Sigmoid colon (tissue), 7 donors: ENCODE results near the gene PHF13. TPM values are rescaled to one million over a fixed set of nuclear protein-coding genes. Genes with fewer than 3 reads are reported as not detected.
A peak's percentile ranks its signal among the peaks of the same experiment; 100 is the strongest.

Experiments
- DNase-seq: peaks from one replicate; pipeline ENCODE4 v3.0.0-alpha.2; 2019
- H3K27ac ChIP-seq, 4 donors: fragments of 200-600 bp; sonication (generic); one replicate each; pipeline ENCODE4 v1.5.1; 2016 to 2019; ENCODE audit warnings: mild to moderate bottlenecking in 1 of 4
- H3K27me3 ChIP-seq, 3 donors: fragments of 200-600 bp; sonication (generic); one replicate each; pipeline ENCODE4 v1.5.1; 2019; ENCODE audit warnings: mild to moderate bottlenecking in 1 of 3
- H3K36me3 ChIP-seq, 4 donors: fragments of 200-600 bp; sonication (generic); one replicate each; pipeline ENCODE4 v1.5.1; 2016 to 2019
- H3K4me1 ChIP-seq, 4 donors: fragments of 200-600 bp; sonication (generic); one replicate each; pipeline ENCODE4 v1.5.1; 2017 to 2019
- H3K4me3 ChIP-seq, 4 donors: fragments of 200-600 bp; sonication (generic); one replicate each; pipeline ENCODE4 v1.5.1; 2017 to 2019; ENCODE audit warnings: mild to moderate bottlenecking in 2 of 4, moderate library complexity in 1 of 4
- H3K9me3 ChIP-seq, 4 donors: fragments of 200-600 bp in 3 of 4; sonication (generic) in 3 of 4; one replicate each; pipeline versions ENCODE4 v1.5.1 to v1.6.1; 2013 to 2019
- EP300 ChIP-seq, 4 donors: sonication (generic); formaldehyde crosslinking; IDR thresholded peaks; one replicate each; pipeline ENCODE4 v1.6.1; 2017; ENCODE audit warnings: antibody characterized with exemption in 4 of 4
- POLR2A ChIP-seq, 2 donors: fragments of 450-650 bp; IDR thresholded peaks; one replicate each; pipeline ENCODE4 v1.6.1; 2016; ENCODE audit warnings: antibody characterized with exemption in 2 of 2, mild to moderate bottlenecking in 2 of 2, moderate library complexity in 2 of 2
- POLR2AphosphoS5 ChIP-seq, 4 donors: sonication (generic); formaldehyde crosslinking; IDR thresholded peaks; one replicate each; pipeline ENCODE4 v1.6.1; 2017; ENCODE audit warnings: antibody characterized with exemption in 4 of 4
- WGBS, 2 donors: extraction: QIAGEN DNeasy Blood & Tissue Kit; methylation state at CpG; one replicate each; pipeline ENCODE4 v1.1.7; 2013; 5-methylcytosine and 5-hydroxymethylcytosine counted together
- intact Hi-C: fragments of 100-400 bp; cut with DNase I; formaldehyde crosslinking; loops from one replicate; pipeline ENCODE4 v1.15.1; 2023
- polyA plus RNA-seq, 3 donors: library from polyadenylated mRNA; stranded (reverse); fragments of 200-250 nt; gene quantifications; one replicate each; pipeline ENCODE4 v1.2.3, GENCODE V29; 2013
- total RNA-seq, 4 donors: library from RNA; depleted of rRNA; stranded (reverse); fragments of >200 nt; gene quantifications; one replicate each; pipeline ENCODE4 v1.1.0, GENCODE V29; 2016
- TF ChIP-seq, protein P1 (sequence below), 4 experiments: fragments of 450-650 bp in 3 of 4; fragments of 200-600 bp in 1 of 4; IDR thresholded peaks; one replicate each; pipeline ENCODE4 v1.5.1; 2016 to 2019; ENCODE audit warnings: antibody characterized with exemption in 4 of 4, mild to moderate bottlenecking in 3 of 4, moderate library complexity in 2 of 4
- donor health status: healthy with polysubstance abuse.
- donor health status: Bipolar disorder and iron deficiency.
- donor health status: healthy.

PHF13 gene
- total and polyA plus RNA-seq, 7 donors, result 3.9 to 19.4 (median 12.5) TPM

DNA sequence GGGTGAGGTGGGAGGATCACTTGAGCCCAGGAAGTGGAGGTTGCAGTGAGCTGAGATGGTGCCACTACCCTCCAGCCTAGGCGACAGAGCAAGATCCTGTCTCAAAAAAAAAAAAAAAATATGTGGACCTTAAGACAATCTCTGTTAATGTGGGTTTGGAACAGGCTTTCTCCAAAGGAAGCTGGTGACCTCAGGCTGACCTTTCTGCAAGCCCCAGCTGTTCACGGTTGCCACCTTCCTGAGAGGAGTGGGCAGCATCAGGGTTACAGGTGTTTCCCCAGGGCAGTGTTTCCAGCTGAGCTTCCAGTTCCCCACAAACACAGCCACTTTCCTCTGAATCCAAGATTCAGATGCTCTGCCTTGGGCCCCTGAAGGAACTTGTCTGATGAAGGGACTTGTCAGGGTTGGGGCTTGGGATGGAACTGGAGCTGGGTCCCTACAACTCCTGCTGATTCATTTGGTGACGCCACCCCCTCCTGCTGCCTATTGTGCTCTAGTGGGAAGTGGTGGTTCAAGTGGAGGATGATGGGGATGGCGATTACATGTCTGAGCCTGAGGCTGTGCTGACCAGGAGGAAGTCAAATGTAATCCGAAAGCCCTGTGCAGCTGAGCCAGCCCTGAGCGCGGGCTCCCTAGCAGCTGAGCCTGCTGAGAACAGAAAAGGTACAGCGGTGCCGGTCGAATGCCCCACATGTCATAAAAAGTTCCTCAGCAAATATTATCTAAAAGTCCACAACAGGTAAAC lies 31.8 kb upstream of the PHF13 start:
- H3K4me1 ChIP-seq, result peaks cover 0 to 40% (median 36%) of the 10 kb centered on the region in 4 donors
- intact Hi-C loops, result loop anchor here (2.0 to 5.0 kb wide), 3 partner anchors 19 to 121 kb away; partner anchors contain the start of gene DNAJC11
- TF ChIP-seq POLR2AphosphoS5 (IDR thresholded peaks at IDR 0.05) (no peak), POLR2A (IDR thresholded peaks at IDR 0.05) (no peak), EP300 (IDR thresholded peaks at IDR 0.05) (no peak)
- TF ChIP-seq, protein P1, sequence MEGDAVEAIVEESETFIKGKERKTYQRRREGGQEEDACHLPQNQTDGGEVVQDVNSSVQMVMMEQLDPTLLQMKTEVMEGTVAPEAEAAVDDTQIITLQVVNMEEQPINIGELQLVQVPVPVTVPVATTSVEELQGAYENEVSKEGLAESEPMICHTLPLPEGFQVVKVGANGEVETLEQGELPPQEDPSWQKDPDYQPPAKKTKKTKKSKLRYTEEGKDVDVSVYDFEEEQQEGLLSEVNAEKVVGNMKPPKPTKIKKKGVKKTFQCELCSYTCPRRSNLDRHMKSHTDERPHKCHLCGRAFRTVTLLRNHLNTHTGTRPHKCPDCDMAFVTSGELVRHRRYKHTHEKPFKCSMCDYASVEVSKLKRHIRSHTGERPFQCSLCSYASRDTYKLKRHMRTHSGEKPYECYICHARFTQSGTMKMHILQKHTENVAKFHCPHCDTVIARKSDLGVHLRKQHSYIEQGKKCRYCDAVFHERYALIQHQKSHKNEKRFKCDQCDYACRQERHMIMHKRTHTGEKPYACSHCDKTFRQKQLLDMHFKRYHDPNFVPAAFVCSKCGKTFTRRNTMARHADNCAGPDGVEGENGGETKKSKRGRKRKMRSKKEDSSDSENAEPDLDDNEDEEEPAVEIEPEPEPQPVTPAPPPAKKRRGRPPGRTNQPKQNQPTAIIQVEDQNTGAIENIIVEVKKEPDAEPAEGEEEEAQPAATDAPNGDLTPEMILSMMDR (IDR thresholded peaks at IDR 0.05), result no peak

DNA sequence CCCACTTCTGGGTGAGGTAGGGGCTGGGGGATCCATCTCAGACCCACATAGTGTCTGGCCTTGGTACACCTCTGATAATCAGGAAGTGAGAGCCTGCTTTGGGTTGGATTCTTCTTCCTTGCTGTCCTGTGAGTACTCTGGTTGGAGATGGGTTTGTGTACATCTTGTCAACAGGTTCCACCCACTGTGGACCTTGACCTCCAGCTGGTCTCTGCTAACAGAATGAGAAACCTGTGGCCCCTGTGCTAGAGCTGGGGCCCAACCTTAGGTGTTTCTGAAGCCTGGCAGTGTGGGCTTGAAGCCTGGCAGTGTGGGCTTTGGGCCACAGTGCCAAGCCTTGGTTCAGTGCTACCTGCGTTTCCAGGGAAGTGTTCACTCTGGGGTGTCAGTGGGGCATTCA lies 31.2 kb upstream of the PHF13 start:
- H3K27ac ChIP-seq, result peak overlapping the region in 3 of 4 donors; percentile 20 to 97 (median 95)
- no peaks in the 10 kb centered on the region for H3K27me3 ChIP-seq
- no peak for TF ChIP-seq POLR2AphosphoS5 (IDR thresholded peaks at IDR 0.05)
- no peak for TF ChIP-seq EP300 (IDR thresholded peaks at IDR 0.05)
- no peak for TF ChIP-seq POLR2A (IDR thresholded peaks at IDR 0.05)
- TF ChIP-seq, protein P1 (IDR thresholded peaks at IDR 0.05), result no peak
- no peaks in the 10 kb centered on the region for H3K36me3 ChIP-seq
- no peak for DNase-seq
- H3K4me1 ChIP-seq, result peaks cover 0 to 47% (median 42%) of the 10 kb centered on the region in 4 donors
- intact Hi-C loops, result loop anchor here (5.0 kb wide), 2 partner anchors 45 to 120 kb away; partner anchors contain the start of gene DNAJC11
- no peaks in the 10 kb centered on the region for H3K9me3 ChIP-seq
- H3K4me3 ChIP-seq, result no peak overlapping the region
- 26 to 85% methylated on average over 1 of the region's 1 CpG for WGBS, 2 donors

More for the DNA sequence above, 31.8 kb upstream of the PHF13 start:
- 24 to 52% methylated on average over 10 of the region's 10 CpGs for WGBS, 2 donors
- Histone ChIP-seq H3K4me3 (no peak overlapping the region), H3K9me3 (no peaks in the 10 kb centered on the region), H3K27ac (peak overlapping the region in 3 of 4 donors; percentile 20 to 97 (median 95)), H3K36me3 (no peaks in the 10 kb centered on the region), H3K27me3 (no peaks in the 10 kb centered on the region)
- no peak for DNase-seq

DNA sequence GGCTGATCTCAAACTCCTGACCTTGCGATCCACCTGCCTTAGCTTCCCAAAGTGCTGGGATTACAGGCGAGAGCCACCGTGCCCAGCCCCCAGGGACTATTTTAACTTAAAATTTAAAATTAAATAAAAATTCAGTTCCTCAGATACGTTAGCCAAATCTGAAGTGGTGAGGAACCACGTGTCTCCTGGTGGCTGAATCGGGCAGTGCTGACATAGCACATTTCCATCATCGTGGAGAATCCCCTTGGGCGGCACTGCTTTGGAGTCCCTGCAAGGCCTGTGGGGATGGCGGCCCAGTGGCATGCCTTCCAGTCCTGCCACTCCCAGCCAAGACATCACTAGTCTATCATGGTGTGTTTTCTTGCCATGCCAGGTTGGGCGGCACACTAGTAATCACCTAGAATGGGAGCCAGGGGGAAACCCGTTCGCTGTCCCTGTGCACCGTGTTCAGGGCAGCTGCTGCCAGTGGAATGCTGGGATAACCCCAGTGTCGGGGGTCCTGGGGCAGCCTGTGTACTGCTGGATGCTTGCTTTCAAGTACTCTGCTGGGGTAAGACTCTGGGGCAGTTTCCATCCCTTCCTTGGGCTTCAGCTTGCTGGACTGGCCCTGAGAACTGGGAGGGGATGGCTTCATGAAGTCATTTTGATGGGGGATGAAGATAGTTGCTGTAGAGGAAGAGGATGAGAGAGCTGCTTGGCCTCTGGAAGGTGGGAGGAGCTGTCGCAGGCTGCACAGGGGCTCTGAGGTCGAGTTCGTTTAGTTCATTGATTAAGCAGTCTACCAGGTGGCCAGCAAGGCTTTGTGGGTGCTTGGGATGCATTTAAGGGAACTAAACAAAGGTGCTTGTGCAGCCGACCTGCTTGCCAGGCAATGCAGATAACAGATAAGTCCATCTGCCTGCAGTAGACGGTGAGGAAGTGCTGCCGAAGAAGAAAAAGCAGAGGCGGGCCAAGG lies 29.1 kb upstream of the PHF13 start:
- intact Hi-C loops, result loop anchor here (5.0 kb wide), 2 partner anchors 43 to 118 kb away; partner anchors contain the start of gene DNAJC11
- peaks cover 0 to 56% (median 54%) of the 10 kb centered on the region in 4 donors for H3K4me1 ChIP-seq
- peaks cover 8 to 19% (median 14%) of the 10 kb centered on the region in 4 donors for H3K36me3 ChIP-seq
- H3K9me3 ChIP-seq, result no peaks in the 10 kb centered on the region
- 84 to 86% methylated on average over 21 of the region's 21 CpGs for WGBS, 2 donors
- H3K27me3 ChIP-seq, result no peaks in the 10 kb centered on the region
- no peak for DNase-seq
- H3K4me3 ChIP-seq, result no peak overlapping the region
- no peak for TF ChIP-seq POLR2A (IDR thresholded peaks at IDR 0.05)
- TF ChIP-seq, protein P1 (IDR thresholded peaks at IDR 0.05), result no peak
- TF ChIP-seq POLR2AphosphoS5 (IDR thresholded peaks at IDR 0.05), result peak in 2 of 4 donors; percentile 3 to 27
- H3K27ac ChIP-seq, result no peak overlapping the region

DNA sequence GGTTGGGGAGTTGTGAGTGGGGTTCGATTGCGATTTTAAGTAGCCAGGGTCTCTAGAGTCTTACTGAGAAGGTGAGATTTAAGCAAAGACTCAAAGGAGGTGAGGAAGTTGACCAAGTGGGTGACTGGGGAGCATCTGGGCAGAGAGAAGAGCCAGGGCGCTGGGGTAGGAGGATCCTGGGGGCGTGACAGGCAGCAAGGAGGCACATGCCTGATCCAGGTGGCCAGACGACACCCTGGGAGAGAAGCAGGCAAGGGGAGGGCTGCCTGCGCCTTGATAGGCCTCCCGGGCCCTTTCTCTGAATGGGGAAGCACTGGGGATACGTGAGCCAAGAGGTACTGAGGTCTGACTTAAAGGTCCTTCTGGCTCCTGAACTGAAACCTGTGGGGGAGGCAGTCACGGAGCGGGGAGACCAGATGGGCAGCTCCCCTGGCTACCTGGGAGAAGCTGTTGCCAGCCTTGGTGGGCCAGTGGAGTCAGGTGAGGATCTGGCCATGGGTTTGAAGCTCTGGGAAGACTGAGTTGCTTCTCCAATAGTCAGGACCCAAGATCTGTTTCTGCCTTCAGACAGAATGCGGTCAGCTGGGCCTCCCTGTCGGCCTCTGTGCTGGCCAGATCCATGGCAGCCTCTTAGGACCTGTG lies 28.3 kb upstream of the PHF13 start:
- Histone ChIP-seq H3K27ac (peak overlapping the region in 2 of 4 donors; percentile 59 to 62), H3K27me3 (no peaks in the 10 kb centered on the region), H3K4me3 (no peak overlapping the region), H3K4me1 (peaks cover 0 to 59% (median 54%) of the 10 kb centered on the region in 4 donors), H3K36me3 (peaks cover 8 to 27% (median 21%) of the 10 kb centered on the region in 4 donors), H3K9me3 (no peaks in the 10 kb centered on the region)
- peak in 1 of 4 donors; percentile 6 for TF ChIP-seq POLR2AphosphoS5 (IDR thresholded peaks at IDR 0.05)
- no peak for TF ChIP-seq POLR2A (IDR thresholded peaks at IDR 0.05)
- 89 to 91% methylated on average over 12 of the region's 12 CpGs for WGBS, 2 donors
- intact Hi-C loops, result no loop called here
- DNase-seq, result no peak
